Body of pancreas (tissue), 4 donors: ENCODE measurements around the gene SKIC8.

Source experiments
- CTCF ChIP-seq, 7 experiments: fragments of 450-650 bp in 4 of 7; fragments of 200-600 bp in 3 of 7; sonication (generic) in 3 of 7; IDR thresholded peaks; one replicate each; pipeline ENCODE4 v1.5.1; 2016 to 2019; ENCODE audit warnings: antibody characterized with exemption in 7 of 7
- POLR2A ChIP-seq, 3 donors: fragments of 450-650 bp; IDR thresholded peaks; one replicate each; pipeline ENCODE4 v1.6.1; 2016; ENCODE audit warnings: antibody characterized with exemption in 3 of 3, mild to moderate bottlenecking in 2 of 3

- TF ChIP-seq CTCF (IDR thresholded peaks at IDR 0.05) (no peak), POLR2A (IDR thresholded peaks at IDR 0.05) (no peak)
Observed at GRCh38 chr15:78306176-78306774, 6.9 kb upstream of the SKIC8 start.
